ENCODE results near the gene DYDC1.

GRCh38 chr10:80365510-80365909, 9.0 kb upstream of the DYDC1 start:
- TF ChIP-seq EZH2phosphoT487 (IDR thresholded peaks at IDR 0.05; ENCODE audit: insufficient read depth, low read depth) (no peak), EZH2 (IDR thresholded peaks at IDR 0.05; ENCODE audit: insufficient read depth, poor library complexity, severe bottlenecking) (no peak)
